HepG2 (cell line): ENCODE results near the gene DSCAML1. TPM values are rescaled to one million over a fixed set of nuclear protein-coding genes. Genes with fewer than 3 reads are reported as not detected.

Experiments
- ATAC-seq: fragments of 200-7000 bp; cut with Tn5 transposase; 3 replicates; pipeline ENCODE4 v1.9.1; 2020; ENCODE audit warnings: mild to moderate bottlenecking, moderate library complexity
- BruUV-seq: library from RNA; stranded (reverse); fragments of 400-500 nt; replicated peaks from 2 replicates; lab custom pipeline; 2021; lab: Mats Ljungman, UMichigan
- CTCF ChIA-PET: fragments of 300-600 bp; formaldehyde crosslinking; extraction: SDS; loops from one replicate; lab custom pipeline; 2021; ENCODE audit warnings: low total read pairs, inconsistent platforms, low intra/inter-chr PET ratio; lab: Yijun Ruan, JAX
- POLR2A ChIA-PET: fragments of 350-600 bp; sonication (Branson Sonifier 250); formaldehyde crosslinking; loops from one replicate; lab custom pipeline; 2020; ENCODE audit warnings: antibody characterized with exemption, inconsistent platforms; lab: Yijun Ruan, JAX
- DNase-seq: peaks from one replicate; pipeline ENCODE4 v3.0.0-alpha.2; 2015; ENCODE audit warnings: low spot score
- FAIRE-seq: peaks from 3 replicates; lab custom pipeline; 2011; peaks lifted over from hg19 to GRCh38; lab: Jason Lieb, UNC
- H2AFZ ChIP-seq: one replicate; pipeline ENCODE4 v1.6.1; 2011; ENCODE audit warnings: low read length, inconsistent platforms
- H3K27ac ChIP-seq: fragments of 300-600 bp; 3 replicates; pipeline ENCODE4 v1.8.0; 2011; ENCODE audit warnings: mixed run types, mild to moderate bottlenecking, mixed read lengths, low read length, inconsistent platforms; ENCODE audit not compliant: insufficient read depth; ENCODE audit errors: extremely low read length
- H3K27me3 ChIP-seq, 2 experiments: fragments of 200-600 bp in 1 of 2; 2 replicates in 1 of 2; 3 replicates in 1 of 2; pipeline versions ENCODE4 v1.6.0 to v1.8.0; 2011; ENCODE audit warnings: low read length in 2 of 2, mild to moderate bottlenecking in 2 of 2, moderate library complexity in 2 of 2, inconsistent platforms in 1 of 2; ENCODE audit not compliant: insufficient read depth in 2 of 2, control insufficient read depth in 1 of 2
- H3K36me3 ChIP-seq, 2 experiments: fragments of 200-600 bp in 1 of 2; replicated peaks in 1 of 2; 2 replicates in 1 of 2; 3 replicates in 1 of 2; pipeline versions ENCODE4 v1.5.1 to v1.8.0; 2011; ENCODE audit warnings: low read length in 2 of 2, inconsistent platforms in 1 of 2; ENCODE audit not compliant: insufficient read depth in 2 of 2, control insufficient read depth in 1 of 2
- H3K4me1 ChIP-seq: 2 replicates; pipeline ENCODE4 v1.5.1; 2012; ENCODE audit warnings: low read length, inconsistent platforms; ENCODE audit not compliant: insufficient read depth
- H3K4me2 ChIP-seq: 2 replicates; pipeline ENCODE4 v1.6.0; 2011; ENCODE audit warnings: low read depth, low read length, inconsistent platforms
- H3K4me3 ChIP-seq, 3 experiments: fragments of 200-600 bp in 1 of 3; sonication (generic), shearing (Covaris generic) in 1 of 3; replicated peaks in 1 of 3; 2 replicates each; pipeline ENCODE4 v1.5.1; 2011 to 2016; ENCODE audit warnings: low read length in 3 of 3, inconsistent platforms in 2 of 3, low read depth in 2 of 3, mild to moderate bottlenecking in 2 of 3, control low read depth in 1 of 3, mixed read lengths in 1 of 3; ENCODE audit not compliant: insufficient read depth in 1 of 3
- H3K79me2 ChIP-seq: one replicate; pipeline ENCODE4 v1.6.1; 2011; ENCODE audit warnings: low read length, inconsistent platforms; ENCODE audit not compliant: insufficient read depth
- H3K9ac ChIP-seq: 2 replicates; pipeline ENCODE4 v1.6.0; 2011; ENCODE audit warnings: mild to moderate bottlenecking, low read depth, low read length, inconsistent platforms; ENCODE audit not compliant: insufficient read depth
- H3K9me3 ChIP-seq: 2 replicates; pipeline ENCODE4 v1.5.1; 2012; ENCODE audit warnings: mild to moderate bottlenecking, low read length
- H4K20me1 ChIP-seq: 2 replicates; pipeline ENCODE4 v1.6.0; 2011; ENCODE audit warnings: inconsistent platforms, mild to moderate bottlenecking, low read length, moderate library complexity; ENCODE audit not compliant: insufficient read depth
- AGO2 ChIP-seq: fragments of 200-400 bp; formaldehyde crosslinking; optimal IDR thresholded peaks from 2 replicates; pipeline ENCODE3; 2017; ENCODE audit warnings: mild to moderate bottlenecking, low read depth, low read length, moderate library complexity
- SP2 ChIP-seq: sonication (generic); formaldehyde crosslinking; IDR thresholded peaks from 2 replicates; pipeline ENCODE4 v1.5.1; 2020; ENCODE audit warnings: mild to moderate bottlenecking, missing genetic modification reagents
- ZKSCAN1 ChIP-seq: fragments of 150-350 bp; IDR thresholded peaks from 2 replicates; pipeline ENCODE4 v1.6.1; 2014; ENCODE audit warnings: low read length
- ZNF432 ChIP-seq: sonication (generic); formaldehyde crosslinking; IDR thresholded peaks from 2 replicates; pipeline ENCODE4 v1.5.0; 2020; ENCODE audit warnings: missing genetic modification reagents, mild to moderate bottlenecking, borderline replicate concordance
- ZNF503 ChIP-seq: sonication (generic); formaldehyde crosslinking; IDR thresholded peaks from 2 replicates; pipeline ENCODE4 v1.4.0; 2020; ENCODE audit warnings: missing genetic modification reagents
- WGBS: methylation state at CpG from one replicate; pipeline ENCODE4 v1.1.6; 2017; ENCODE audit warnings: low lambda C conversion rate; 5-methylcytosine and 5-hydroxymethylcytosine counted together
- in situ Hi-C: cut with HindIII; loops from 2 replicates; pipeline ENCODE4 v1.10.0; 2017; ENCODE audit warnings: low pct_unique_long_range_greater_than_20kb; ENCODE audit not compliant: extremely low pct_ligation_motif_present
- intact Hi-C: fragments of 100-400 bp; cut with micrococcal nuclease; formaldehyde crosslinking; loops from one replicate; pipeline ENCODE4 v1.10.0; 2022; ENCODE audit not compliant: unreplicated experiment
- polyA plus RNA-seq, 8 experiments: library from polyadenylated mRNA; depleted of rRNA in 3 of 8; stranded (reverse) in 7 of 8; unstranded in 1 of 8; fragments of >200 nt; fragmentation: Illumina TruSeq in 4 of 8; extraction: Trizol in 4 of 8; gene quantifications; 2 replicates each; pipeline versions ENCODE4 v1.2.1 to v1.2.3, GENCODE V29; 2011 to 2016; ENCODE audit warnings: low read depth in 4 of 8, missing spikeins in 1 of 8, mixed read lengths in 1 of 8; ENCODE audit not compliant: insufficient read depth in 1 of 8
- total RNA-seq, 5 experiments: library from RNA; depleted of rRNA; stranded (reverse); fragments of >200 nt; fragmentation: Illumina TruSeq; extraction: Trizol; gene quantifications; 2 replicates each; pipeline ENCODE4 v1.2.3, GENCODE V29; 2016; ENCODE audit warnings: low read depth in 1 of 5
- TF ChIP-seq, protein P1 (sequence below): sonication (generic); formaldehyde crosslinking; IDR thresholded peaks from 2 replicates; pipeline ENCODE4 v1.4.0; 2020; ENCODE audit warnings: missing genetic modification reagents

The DSCAML1 gene
- total and polyA plus RNA-seq, 2 of the 13 experiments (the other 11 are each of a cell fraction or from before 2014, with no cell fraction given): 0.29 to 0.40 TPM

DNA sequence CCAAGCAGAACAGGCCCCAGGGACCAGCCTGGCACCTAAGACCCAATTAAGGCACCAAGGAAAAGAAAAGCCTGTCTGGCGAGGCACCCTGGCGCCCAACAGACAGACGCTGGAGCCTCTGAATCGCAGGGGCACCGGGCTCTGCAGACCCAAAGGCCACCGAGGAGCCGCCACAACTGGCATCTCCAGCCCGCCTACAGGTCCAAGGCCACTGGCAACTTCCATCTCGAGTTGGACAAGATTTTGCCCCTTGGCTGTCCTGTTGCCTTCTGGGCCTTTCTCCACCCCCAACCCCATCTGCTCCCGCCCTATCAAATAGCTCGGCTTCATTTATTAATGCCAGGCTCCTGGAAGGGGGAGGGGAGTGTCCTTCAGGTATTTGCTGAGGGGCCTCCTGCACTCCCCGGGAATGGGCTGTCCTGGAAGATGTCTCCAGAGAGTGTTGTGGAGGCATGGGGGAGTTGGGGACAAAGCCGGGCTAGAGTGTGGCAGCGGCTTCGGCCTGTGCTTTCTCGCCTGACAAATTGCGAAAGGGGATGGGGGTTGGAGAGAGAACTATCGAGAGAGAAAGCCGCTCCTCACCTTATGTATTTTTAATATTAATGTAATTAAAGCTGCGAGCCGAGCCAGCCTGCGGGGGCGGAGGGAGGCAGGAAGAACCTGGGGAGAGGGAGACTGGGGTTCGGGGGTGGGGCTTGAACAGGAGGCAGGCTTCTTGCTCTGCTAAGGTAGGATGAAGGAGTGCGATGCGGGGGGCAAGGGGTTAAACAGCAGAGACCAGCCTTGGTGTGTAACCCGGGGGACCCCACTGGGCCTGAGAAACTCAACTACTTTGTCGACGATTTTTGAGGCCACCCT is 2.0 kb downstream of the DSCAML1 start:
- DNase-seq (no peak), FAIRE-seq (no peak)
- CTCF ChIA-PET: no interaction called here
- no peak overlapping the region for H3K4me3 ChIP-seq
- no peak overlapping the region for H3K4me2 ChIP-seq
- no peak overlapping the region for H2AFZ ChIP-seq
- 68% methylated on average over 21 of the region's 29 CpGs for WGBS
- intact Hi-C loops: no loop called here
- no TSS peak for BruUV-seq
- no peak overlapping the region for H3K27ac ChIP-seq
- POLR2A ChIA-PET: no interaction called here
- TF ChIP-seq, protein P1, sequence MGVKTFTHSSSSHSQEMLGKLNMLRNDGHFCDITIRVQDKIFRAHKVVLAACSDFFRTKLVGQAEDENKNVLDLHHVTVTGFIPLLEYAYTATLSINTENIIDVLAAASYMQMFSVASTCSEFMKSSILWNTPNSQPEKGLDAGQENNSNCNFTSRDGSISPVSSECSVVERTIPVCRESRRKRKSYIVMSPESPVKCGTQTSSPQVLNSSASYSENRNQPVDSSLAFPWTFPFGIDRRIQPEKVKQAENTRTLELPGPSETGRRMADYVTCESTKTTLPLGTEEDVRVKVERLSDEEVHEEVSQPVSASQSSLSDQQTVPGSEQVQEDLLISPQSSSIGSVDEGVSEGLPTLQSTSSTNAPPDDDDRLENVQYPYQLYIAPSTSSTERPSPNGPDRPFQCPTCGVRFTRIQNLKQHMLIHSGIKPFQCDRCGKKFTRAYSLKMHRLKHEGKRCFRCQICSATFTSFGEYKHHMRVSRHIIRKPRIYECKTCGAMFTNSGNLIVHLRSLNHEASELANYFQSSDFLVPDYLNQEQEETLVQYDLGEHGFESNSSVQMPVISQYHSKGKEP (CRISPR knock-in tag): no peak
- peak; percentile 56 for TF ChIP-seq AGO2
- TF ChIP-seq, all 625 proteins: peak for 1
- H3K27me3 ChIP-seq: peaks cover 5 to 32% of the 10 kb centered on the region in 2 experiments; a peak in 4 of 5 replicates
- no peaks in the 10 kb centered on the region for H4K20me1 ChIP-seq
- no peak overlapping the region for H3K9ac ChIP-seq
- no peaks in the 10 kb centered on the region for H3K9me3 ChIP-seq
- H3K79me2 ChIP-seq: no peaks in the 10 kb centered on the region
- in situ Hi-C loops: no loop called here
- no peak for ATAC-seq
- H3K4me1 ChIP-seq: peaks cover 13% of the 10 kb centered on the region
- no peaks in the 10 kb centered on the region for H3K36me3 ChIP-seq

DNA sequence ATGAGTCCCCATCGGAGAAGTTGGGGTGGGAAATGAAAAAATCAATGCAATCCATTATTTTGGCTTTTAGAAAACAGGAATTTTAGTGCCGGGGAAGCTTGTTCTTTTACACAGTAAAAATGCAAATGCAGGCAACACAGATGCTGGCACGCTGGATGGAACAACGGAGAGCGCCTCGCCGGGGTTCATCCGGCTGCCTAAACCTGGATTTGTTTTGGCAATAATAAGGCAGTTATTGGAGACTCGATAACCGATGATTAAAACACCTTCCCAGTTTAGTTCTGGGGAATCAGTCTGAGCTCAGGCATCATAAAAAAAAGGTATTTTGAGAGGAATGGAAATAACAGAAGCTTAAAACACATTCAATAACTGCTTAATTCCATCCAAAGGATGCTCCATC is 2.9 kb downstream of the DSCAML1 start:
- TF ChIP-seq ZNF503 (CRISPR knock-in tag) (no peak), SP2 (CRISPR knock-in tag) (no peak), ZKSCAN1 (no peak), ZNF432 (CRISPR knock-in tag) (no peak)
- FAIRE-seq (no peak), ATAC-seq (no peak)

More for the DNA sequence above, 2.9 kb downstream of the DSCAML1 start:
- WGBS: 54% methylated on average over 10 of the region's 10 CpGs
- H3K27ac ChIP-seq: no peak overlapping the region
- H4K20me1 ChIP-seq: no peaks in the 10 kb centered on the region
- H3K4me2 ChIP-seq: no peak overlapping the region
- no peaks in the 10 kb centered on the region for H3K79me2 ChIP-seq
- no peak overlapping the region for H2AFZ ChIP-seq
- H3K36me3 ChIP-seq: no peaks in the 10 kb centered on the region
- POLR2A ChIA-PET: no interaction called here
- H3K9ac ChIP-seq: no peak overlapping the region
- H3K9me3 ChIP-seq: no peaks in the 10 kb centered on the region
- 0 out of 2 replicates have a peak, but pooled peaks cover 6% of the 10 kb centered on the region for H3K4me1 ChIP-seq
- in situ Hi-C loops: no loop called here
- DNase-seq: no peak
- no peak overlapping the region for H3K4me3 ChIP-seq
- intact Hi-C loops: no loop called here
- H3K27me3 ChIP-seq: peaks cover 5 to 32% of the 10 kb centered on the region in 2 experiments; a peak in 4 of 5 replicates
- CTCF ChIA-PET: no interaction called here
- BruUV-seq: no TSS peak
